Small intestine (tissue), 7 donors: ENCODE measurements around the gene SLIT3. TPM values are rescaled to one million over a fixed set of nuclear protein-coding genes. Genes with fewer than 3 reads are reported as not detected.
A peak's percentile ranks its signal among the peaks of the same experiment; 100 is the strongest.
"Not testable (repeated sequence)": the region's sequence is repeated elsewhere in the genome, so short reads cannot be mapped to it uniquely, and the experiment has no call there.

Experiments
- DNase-seq, 2 donors: peaks; one replicate each; pipeline versions ENCODE4 v3.0.0 to v3.0.0-alpha.2; 2013
- FAIRE-seq: peaks from 2 replicates; lab custom pipeline; 2012; peaks lifted over from hg19 to GRCh38; lab: Jason Lieb, UNC
- H3K27ac ChIP-seq, 3 donors: one replicate each; pipeline ENCODE4 v1.5.1; 2013; ENCODE audit warnings: low read length in 2 of 3, mild to moderate bottlenecking in 2 of 3, control low read depth in 1 of 3, inconsistent platforms in 1 of 3, low read depth in 1 of 3, moderate library complexity in 1 of 3
- H3K27me3 ChIP-seq, 3 donors: one replicate each; pipeline ENCODE4 v1.6.1; 2013; ENCODE audit warnings: low read length in 3 of 3, inconsistent platforms in 1 of 3; ENCODE audit not compliant: control insufficient read depth in 3 of 3, insufficient read depth in 3 of 3
- H3K36me3 ChIP-seq, 3 donors: one replicate each; pipeline ENCODE4 v1.6.1; 2013; ENCODE audit warnings: low read length in 3 of 3, inconsistent platforms in 1 of 3, low read depth in 1 of 3, mild to moderate bottlenecking in 1 of 3, moderate library complexity in 1 of 3; ENCODE audit not compliant: control insufficient read depth in 3 of 3, insufficient read depth in 2 of 3
- H3K4me1 ChIP-seq, 3 donors: one replicate each; pipeline ENCODE4 v1.6.1; 2013; ENCODE audit warnings: low read length in 2 of 3, inconsistent platforms in 1 of 3, low read depth in 1 of 3, mild to moderate bottlenecking in 1 of 3, moderate library complexity in 1 of 3; ENCODE audit not compliant: control insufficient read depth in 3 of 3, insufficient read depth in 2 of 3
- H3K4me3 ChIP-seq, 3 donors: one replicate each; pipeline ENCODE4 v1.5.1; 2013; ENCODE audit warnings: low read length in 3 of 3, control low read depth in 1 of 3, inconsistent platforms in 1 of 3, low read depth in 1 of 3, mild to moderate bottlenecking in 1 of 3, moderate library complexity in 1 of 3
- H3K9me3 ChIP-seq, 2 donors: one replicate each; pipeline ENCODE4 v1.6.1; 2013; ENCODE audit warnings: low read depth in 1 of 2, low read length in 1 of 2; ENCODE audit not compliant: control insufficient read depth in 2 of 2, insufficient read depth in 1 of 2
- WGBS, 3 donors: extraction: QIAGEN DNeasy Blood & Tissue Kit; methylation state at CpG; one replicate each; pipeline ENCODE4 v1.1.7; 2013; 5-methylcytosine and 5-hydroxymethylcytosine counted together
- polyA plus RNA-seq, 4 donors: library from polyadenylated mRNA; stranded (reverse) in 3 of 4; unstranded in 1 of 4; fragments of 200-250 nt in 3 of 4; fragments of 120-200 nt in 1 of 4; gene quantifications; one replicate each; pipeline versions ENCODE4 v1.2.1 to v1.2.3, GENCODE V29; 2013
- donor health status: healthy with polysubstance abuse.
- donor health status: control.
- donor health status: control.
- donor health status: Bipolar disorder and iron deficiency.
- donor health status: healthy.

Gene SLIT3
- polyA plus RNA-seq, 4 donors, result 0.27 to 5.5 (median 5.3) TPM; not detected in 1

DNA sequence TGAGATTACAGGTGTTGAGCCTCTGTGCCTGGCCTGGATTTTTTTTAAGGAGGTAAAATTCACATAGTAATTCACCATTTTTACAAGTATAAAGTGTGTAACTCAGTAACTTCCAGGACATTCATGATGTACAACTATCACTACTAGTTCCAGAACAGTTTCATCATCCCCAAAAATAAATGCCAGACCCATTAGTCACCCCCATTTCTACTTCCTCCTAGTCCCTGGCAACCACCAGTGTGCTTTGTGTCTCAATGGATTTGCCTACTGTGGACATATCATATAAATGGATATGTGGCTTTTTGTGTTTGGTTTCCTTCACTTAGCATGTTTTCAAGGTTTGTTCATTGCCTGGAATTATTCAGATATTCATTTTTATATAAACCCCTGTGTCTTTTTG lies 649.3 kb downstream of the SLIT3 start:
- Histone ChIP-seq H3K9me3 (no peaks in the 10 kb centered on the region), H3K4me1 (peaks cover 0 to 19% (median 3%) of the 10 kb centered on the region in 3 donors), H3K4me3 (no peak overlapping the region), H3K36me3 (no peaks in the 10 kb centered on the region), H3K27me3 (no peaks in the 10 kb centered on the region), H3K27ac (no peak overlapping the region)
- FAIRE-seq (no peak), DNase-seq (no peak)

DNA sequence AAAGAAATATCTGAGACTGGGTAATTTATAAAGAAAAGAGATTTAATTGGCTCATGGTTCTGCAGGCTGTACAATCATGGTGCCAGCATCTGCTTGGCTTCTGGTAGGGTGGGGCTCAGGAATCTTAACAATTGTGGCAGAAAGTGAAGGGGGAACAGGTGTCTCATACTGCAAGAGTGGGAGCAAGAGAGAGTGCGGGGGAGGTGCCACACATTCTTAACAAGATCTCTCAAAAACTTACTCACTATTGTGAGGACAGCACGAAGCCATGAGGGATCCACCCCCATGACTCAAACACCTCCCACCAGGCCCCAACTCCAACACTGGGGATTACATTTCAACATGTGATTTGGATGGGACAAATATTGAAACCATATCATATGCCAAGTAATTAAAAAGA lies 651.6 kb downstream of the SLIT3 start:
- H3K36me3 ChIP-seq, result no peaks in the 10 kb centered on the region
- H3K27me3 ChIP-seq, result no peaks in the 10 kb centered on the region
- peaks cover 0 to 17% (median 1%) of the 10 kb centered on the region in 3 donors for H3K4me1 ChIP-seq
- H3K9me3 ChIP-seq, result peaks cover 0 to 3% of the 10 kb centered on the region in 2 donors
- H3K4me3 ChIP-seq, result no peak overlapping the region
- DNase-seq (no peak), FAIRE-seq (no peak)
- 88 to 96% (median 91%) methylated on average over 2 of the region's 2 CpGs for WGBS, 3 donors
- H3K27ac ChIP-seq, result no peak overlapping the region

DNA sequence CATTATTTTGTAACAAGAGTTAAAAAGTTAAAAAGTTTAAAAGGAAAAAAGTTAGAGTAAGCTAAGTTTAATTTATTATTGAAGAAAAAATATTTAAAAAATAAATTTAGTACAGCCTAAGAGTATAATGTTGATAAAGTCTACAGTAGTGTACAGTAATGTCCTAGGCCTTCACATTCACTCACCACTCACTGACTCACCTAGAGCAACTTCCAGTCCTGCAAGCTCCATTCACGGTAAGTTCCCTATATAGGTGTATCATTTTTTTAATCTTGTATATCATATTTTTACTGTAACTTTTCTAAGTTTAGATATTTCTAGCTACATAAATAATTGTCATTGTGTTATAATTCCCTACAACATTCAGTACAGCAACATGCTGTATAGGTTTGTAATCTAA lies 652.4 kb downstream of the SLIT3 start:
- Histone ChIP-seq H3K27me3 (no peaks in the 10 kb centered on the region), H3K27ac (no peak overlapping the region), H3K4me3 (no peak overlapping the region), H3K36me3 (no peaks in the 10 kb centered on the region), H3K9me3 (peaks cover 0 to 3% of the 10 kb centered on the region in 2 donors), H3K4me1 (peaks cover 0 to 16% (median 1%) of the 10 kb centered on the region in 3 donors)
- FAIRE-seq (peak; percentile 10), DNase-seq (no peak)
- WGBS, 3 donors, result 94 to 97% (median 95%) methylated on average over 1 of the region's 1 CpG

DNA sequence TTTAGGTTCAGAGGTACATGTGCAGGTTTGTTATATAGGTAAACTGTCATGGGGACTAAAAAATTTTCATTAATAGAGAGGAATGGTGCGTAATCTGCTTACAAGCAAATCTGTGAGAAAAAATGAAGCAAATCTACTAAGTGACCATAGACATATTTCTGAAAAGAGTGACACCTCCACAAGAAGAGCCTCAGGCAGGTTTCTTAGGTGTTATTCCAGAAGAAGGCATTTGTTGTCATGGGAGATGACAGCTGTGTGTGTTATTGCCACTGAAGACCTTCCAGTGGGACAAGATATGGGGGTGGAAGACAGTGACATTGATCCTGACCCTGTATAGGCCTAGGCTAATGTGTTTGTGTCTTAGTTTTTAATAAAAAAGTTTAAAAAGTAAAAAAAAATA lies 652.9 kb downstream of the SLIT3 start:
- Histone ChIP-seq H3K27ac (no peak overlapping the region), H3K9me3 (peaks cover 0 to 3% of the 10 kb centered on the region in 2 donors), H3K27me3 (no peaks in the 10 kb centered on the region), H3K4me3 (no peak overlapping the region), H3K36me3 (no peaks in the 10 kb centered on the region), H3K4me1 (peaks cover 0 to 10% (median 1%) of the 10 kb centered on the region in 3 donors)
- FAIRE-seq, result no peak
- WGBS, 3 donors, result 92 to 100% (median 96%) methylated on average over 1 of the region's 1 CpG
- DNase-seq, result no peak

DNA sequence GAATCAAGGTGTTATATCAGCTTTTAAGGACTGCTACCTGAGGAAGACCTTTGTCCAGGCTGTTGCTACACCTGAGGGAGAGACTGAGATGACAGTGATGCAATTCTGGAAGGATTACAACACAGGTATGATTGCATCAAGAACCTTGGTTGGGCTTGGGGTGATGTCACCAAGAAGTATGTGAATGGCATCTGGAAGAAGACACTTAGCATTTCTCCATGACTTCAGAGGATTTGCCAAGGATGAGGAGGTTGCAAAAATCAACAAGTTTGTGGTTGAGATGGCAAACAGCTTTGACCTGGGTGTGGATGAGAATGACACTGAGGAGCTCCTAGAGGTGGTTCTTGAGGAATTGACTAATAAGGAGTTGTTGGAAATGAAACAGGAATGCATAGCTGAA lies 653.9 kb downstream of the SLIT3 start:
- peaks cover 0 to 3% of the 10 kb centered on the region in 2 donors for H3K9me3 ChIP-seq
- H3K4me3 ChIP-seq, result no peak overlapping the region
- H3K27ac ChIP-seq, result peak overlapping the region in 1 of 3 donors; percentile 65
- peaks cover 0 to 9% (median 0%) of the 10 kb centered on the region in 3 donors for H3K4me1 ChIP-seq
- FAIRE-seq (no peak), DNase-seq (peak; percentile 86 to 93)
- H3K27me3 ChIP-seq, result no peaks in the 10 kb centered on the region
- no peaks in the 10 kb centered on the region for H3K36me3 ChIP-seq

DNA sequence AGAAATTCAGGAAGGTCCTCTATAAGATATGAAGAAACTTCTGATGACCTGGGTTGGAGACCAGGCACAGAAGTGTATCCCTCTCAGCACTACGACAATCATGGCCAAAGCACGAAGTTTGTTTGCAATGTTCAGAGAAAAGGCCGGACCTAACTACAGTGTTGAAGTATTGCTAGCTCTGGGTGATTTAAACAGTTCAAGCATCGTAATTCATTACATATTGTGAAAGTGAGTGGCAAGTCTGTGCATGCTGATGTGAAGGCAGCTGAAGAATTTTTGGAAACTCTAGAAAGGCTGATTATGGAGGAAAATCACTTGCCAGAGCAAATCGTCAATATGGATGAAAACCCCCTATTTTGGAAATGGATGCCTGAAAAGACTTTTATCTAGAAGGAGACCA lies 654.6 kb downstream of the SLIT3 start:
- 90 to 92% (median 90%) methylated on average over 5 of the region's 5 CpGs for WGBS, 3 donors
- DNase-seq (no peak), FAIRE-seq (no peak)
- Histone ChIP-seq H3K27ac (peak overlapping the region in 1 of 3 donors; percentile 65), H3K27me3 (no peaks in the 10 kb centered on the region), H3K9me3 (peaks cover 0 to 3% of the 10 kb centered on the region in 2 donors), H3K36me3 (no peaks in the 10 kb centered on the region), H3K4me3 (no peak overlapping the region), H3K4me1 (peaks cover 0 to 9% (median 0%) of the 10 kb centered on the region in 3 donors)

DNA sequence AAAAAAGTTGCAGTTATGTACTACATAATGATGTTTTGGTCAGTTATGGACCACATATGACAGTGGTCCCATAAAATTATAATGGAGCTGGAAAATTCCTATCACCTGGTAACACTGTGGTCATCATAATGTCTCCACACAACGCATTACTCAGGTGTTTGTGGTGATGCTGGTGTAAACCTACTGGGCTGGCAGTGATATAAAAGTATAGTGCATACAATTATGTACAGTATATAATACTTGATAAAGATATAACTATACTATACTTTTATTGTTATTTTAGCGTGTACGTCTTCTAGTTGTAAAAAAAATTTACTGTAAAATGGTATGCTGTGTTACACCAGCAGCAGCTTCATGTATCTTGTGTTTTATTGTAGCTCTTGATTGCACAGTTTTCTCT lies 655.7 kb downstream of the SLIT3 start:
- Histone ChIP-seq H3K9me3 (peaks cover 0 to 3% of the 10 kb centered on the region in 2 donors), H3K27me3 (no peaks in the 10 kb centered on the region), H3K36me3 (no peaks in the 10 kb centered on the region), H3K27ac (no peak overlapping the region), H3K4me3 (no peak overlapping the region), H3K4me1 (peaks cover 0 to 9% (median 0%) of the 10 kb centered on the region in 3 donors)
- no peak for FAIRE-seq
- DNase-seq, result no peak
- WGBS, 3 donors, result 94% methylated on average over 3 of the region's 3 CpGs

DNA sequence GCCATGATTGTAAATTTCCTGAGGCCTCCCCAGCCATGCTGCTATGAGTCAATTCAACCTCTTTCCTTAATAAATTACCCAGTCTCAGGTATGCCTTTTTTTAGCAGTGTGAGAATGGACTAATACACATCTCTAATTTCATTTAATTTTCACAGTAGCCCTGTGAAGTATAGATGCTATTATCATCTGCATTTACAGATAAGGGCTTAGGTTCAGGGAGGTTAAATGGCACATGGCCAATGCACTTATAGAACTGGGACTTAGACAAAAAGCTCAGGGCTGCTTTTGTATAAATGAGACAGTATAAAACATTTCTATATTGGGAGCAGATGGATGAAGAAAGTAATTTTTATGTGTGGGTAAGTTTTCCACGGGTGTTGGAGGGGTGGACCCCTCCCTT lies 658.9 kb downstream of the SLIT3 start:
- no peak overlapping the region for H3K27ac ChIP-seq
- no peaks in the 10 kb centered on the region for H3K36me3 ChIP-seq
- no peaks in the 10 kb centered on the region for H3K27me3 ChIP-seq
- DNase-seq (peak in 1 of 2 donors; percentile 62), FAIRE-seq (no peak)
- no peak overlapping the region for H3K4me3 ChIP-seq
- peaks cover 0 to 9% (median 0%) of the 10 kb centered on the region in 3 donors for H3K4me1 ChIP-seq
- WGBS, 3 donors, result 34 to 53% (median 44%) methylated on average over 1 of the region's 1 CpG
- H3K9me3 ChIP-seq, result peaks cover 0 to 3% of the 10 kb centered on the region in 2 donors

DNA sequence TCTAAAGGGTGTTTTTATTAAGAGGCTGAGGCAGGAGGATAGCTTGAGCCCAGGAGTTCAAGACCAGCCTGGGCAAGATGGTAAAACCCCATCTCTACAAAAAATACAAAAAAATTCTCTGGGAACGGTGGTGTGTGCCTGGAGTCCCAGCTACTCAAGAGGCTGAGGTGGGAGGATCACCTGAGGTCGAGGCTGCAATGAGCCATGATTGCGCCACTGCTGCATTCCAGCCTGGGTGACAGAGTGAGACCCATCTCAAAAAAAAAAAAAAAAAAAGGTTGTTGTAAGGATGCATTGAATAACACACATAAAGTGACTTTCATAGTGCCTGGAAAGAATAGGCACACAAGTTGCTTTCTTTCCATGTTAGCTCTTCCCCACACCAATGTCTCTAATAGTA lies 662.1 kb downstream of the SLIT3 start:
- H3K9me3 ChIP-seq, H3K36me3 ChIP-seq, FAIRE-seq, H3K4me3 ChIP-seq, DNase-seq, H3K27ac ChIP-seq, H3K27me3 ChIP-seq, H3K4me1 ChIP-seq: not testable (repeated sequence)
- WGBS, 3 donors, result 72 to 88% (median 78%) methylated on average over 3 of the region's 3 CpGs
